ENCODE results near the gene PKD1L1. TPM values are rescaled to one million over a fixed set of nuclear protein-coding genes. Genes with fewer than 3 reads are reported as not detected.

The PKD1L1 gene
- total RNA-seq, 2 donors from 2014 or later, result 0.59 to 40.9 TPM

GRCh38 chr7:47934831-47935230 is 13.4 kb downstream of the PKD1L1 start:
- no peaks in the 10 kb centered on the region for H3K4me1 ChIP-seq (replicated peaks)
- DNase-seq (ENCODE audit: low spot score), result no peak
- TF ChIP-seq POLR2A (IDR thresholded peaks at IDR 0.05), result no peak
- TF ChIP-seq, protein P1, sequence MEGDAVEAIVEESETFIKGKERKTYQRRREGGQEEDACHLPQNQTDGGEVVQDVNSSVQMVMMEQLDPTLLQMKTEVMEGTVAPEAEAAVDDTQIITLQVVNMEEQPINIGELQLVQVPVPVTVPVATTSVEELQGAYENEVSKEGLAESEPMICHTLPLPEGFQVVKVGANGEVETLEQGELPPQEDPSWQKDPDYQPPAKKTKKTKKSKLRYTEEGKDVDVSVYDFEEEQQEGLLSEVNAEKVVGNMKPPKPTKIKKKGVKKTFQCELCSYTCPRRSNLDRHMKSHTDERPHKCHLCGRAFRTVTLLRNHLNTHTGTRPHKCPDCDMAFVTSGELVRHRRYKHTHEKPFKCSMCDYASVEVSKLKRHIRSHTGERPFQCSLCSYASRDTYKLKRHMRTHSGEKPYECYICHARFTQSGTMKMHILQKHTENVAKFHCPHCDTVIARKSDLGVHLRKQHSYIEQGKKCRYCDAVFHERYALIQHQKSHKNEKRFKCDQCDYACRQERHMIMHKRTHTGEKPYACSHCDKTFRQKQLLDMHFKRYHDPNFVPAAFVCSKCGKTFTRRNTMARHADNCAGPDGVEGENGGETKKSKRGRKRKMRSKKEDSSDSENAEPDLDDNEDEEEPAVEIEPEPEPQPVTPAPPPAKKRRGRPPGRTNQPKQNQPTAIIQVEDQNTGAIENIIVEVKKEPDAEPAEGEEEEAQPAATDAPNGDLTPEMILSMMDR (IDR thresholded peaks at IDR 0.05), result no peak
- TF ChIP-seq POLR2AphosphoS5 (IDR thresholded peaks at IDR 0.05), result no peak
- intact Hi-C loops (cut with DNase I), result no loop called here
- no peak overlapping the region for H3K4me3 ChIP-seq
- no peaks in the 10 kb centered on the region for H3K36me3 ChIP-seq
- H3K9me3 ChIP-seq, result no peaks in the 10 kb centered on the region
- WGBS, result 83% methylated on average over 6 of the region's 6 CpGs
- H3K27me3 ChIP-seq (replicated peaks; ENCODE audit: insufficient read depth), result no peaks in the 10 kb centered on the region
- H3K27ac ChIP-seq, result no peak overlapping the region

DNA sequence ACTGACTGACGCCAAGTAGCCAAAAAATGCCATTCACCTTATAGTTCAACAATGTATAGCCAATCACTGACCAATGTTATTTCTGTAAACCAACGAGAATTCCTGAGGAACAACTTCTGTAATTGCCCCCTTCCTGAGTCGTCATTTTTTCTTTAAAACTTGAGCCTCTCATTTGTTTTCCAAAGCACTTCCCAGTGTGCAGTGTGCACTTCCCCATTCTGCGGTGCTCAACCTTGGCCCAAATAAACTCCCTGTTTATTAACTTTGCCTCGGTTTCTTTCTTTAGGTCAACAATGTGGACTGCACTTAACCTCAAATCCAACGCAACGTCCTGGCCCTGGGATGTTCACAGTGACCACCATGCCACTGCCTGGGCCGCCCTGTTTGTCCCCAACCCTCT is 15.1 kb downstream of the PKD1L1 start:
- no peak for DNase-seq (ENCODE audit: low spot score)
- no peaks in the 10 kb centered on the region for H3K9me3 ChIP-seq
- TF ChIP-seq POLR2A (IDR thresholded peaks at IDR 0.05), result no peak
- no peak for TF ChIP-seq POLR2AphosphoS5 (IDR thresholded peaks at IDR 0.05)
- TF ChIP-seq, protein P1 (IDR thresholded peaks at IDR 0.05), result no peak
- no peak overlapping the region for H3K27ac ChIP-seq
- H3K36me3 ChIP-seq, result no peaks in the 10 kb centered on the region
- H3K27me3 ChIP-seq (replicated peaks; ENCODE audit: insufficient read depth), result no peaks in the 10 kb centered on the region
- no peaks in the 10 kb centered on the region for H3K4me1 ChIP-seq (replicated peaks)
- no peak overlapping the region for H3K4me3 ChIP-seq
- 82% methylated on average over 8 of the region's 8 CpGs for WGBS
- intact Hi-C loops (cut with DNase I), result no loop called here

DNA sequence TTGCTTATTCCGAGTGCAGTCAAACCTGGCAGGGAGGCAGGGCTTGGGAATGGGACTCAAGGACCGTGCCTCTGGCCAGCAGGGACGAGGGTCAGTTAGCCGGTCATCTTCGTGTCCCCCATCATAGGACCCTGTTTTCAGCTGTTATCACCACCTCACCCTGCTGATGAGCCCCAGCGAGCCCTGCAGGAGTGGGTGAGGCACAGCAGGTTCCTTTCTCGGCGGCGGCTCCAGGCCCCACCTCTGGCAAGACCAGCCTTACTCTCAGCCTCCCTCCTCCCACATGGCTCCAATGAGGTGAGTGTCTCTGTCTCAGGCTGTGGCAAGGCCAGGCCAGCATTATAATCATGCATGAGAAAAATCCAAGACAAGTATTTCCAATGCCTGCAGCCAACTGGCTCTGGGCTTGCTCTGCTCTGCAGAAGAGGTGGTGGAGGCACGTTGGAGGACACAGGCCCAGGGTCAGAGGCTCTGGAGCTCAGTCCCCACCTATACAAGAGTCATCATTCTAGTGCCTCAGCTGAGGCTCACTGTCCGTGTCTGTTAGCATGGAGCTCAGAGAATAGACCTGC is 15.7 kb downstream of the PKD1L1 start:
- Histone ChIP-seq H3K4me1 (replicated peaks) (no peaks in the 10 kb centered on the region), H3K4me3 (no peak overlapping the region), H3K9me3 (no peaks in the 10 kb centered on the region), H3K27me3 (replicated peaks; ENCODE audit: insufficient read depth) (no peaks in the 10 kb centered on the region), H3K36me3 (no peaks in the 10 kb centered on the region), H3K27ac (no peak overlapping the region)
- WGBS, result 90% methylated on average over 11 of the region's 11 CpGs
- intact Hi-C loops (cut with DNase I), result no loop called here
- no peak for TF ChIP-seq POLR2A (IDR thresholded peaks at IDR 0.05)
- TF ChIP-seq POLR2AphosphoS5 (IDR thresholded peaks at IDR 0.05), result no peak
- TF ChIP-seq, protein P1 (IDR thresholded peaks at IDR 0.05), result no peak
- DNase-seq (ENCODE audit: low spot score), result no peak

- TF ChIP-seq, protein P1 (IDR thresholded peaks at IDR 0.05), result no peak
- no peak for TF ChIP-seq POLR2A (IDR thresholded peaks at IDR 0.05)
- no peak for TF ChIP-seq POLR2AphosphoS5 (IDR thresholded peaks at IDR 0.05)
- Histone ChIP-seq H3K4me3 (no peak overlapping the region), H3K4me1 (replicated peaks) (no peaks in the 10 kb centered on the region), H3K9me3 (no peaks in the 10 kb centered on the region), H3K27me3 (replicated peaks; ENCODE audit: insufficient read depth) (no peaks in the 10 kb centered on the region), H3K36me3 (no peaks in the 10 kb centered on the region), H3K27ac (no peak overlapping the region)
- WGBS, result 64% methylated on average over 6 of the region's 6 CpGs
- intact Hi-C loops (cut with DNase I), result no loop called here
- no peak for DNase-seq (ENCODE audit: low spot score)
These were observed 16.2 kb downstream of the PKD1L1 start for GRCh38 chr7:47932016-47932415.

All from prostate gland (tissue), 2 donors.